ENCODE results near the gene PRXL2C. TPM values are rescaled to one million over a fixed set of nuclear protein-coding genes. Genes with fewer than 3 reads are reported as not detected.

Gene PRXL2C
- total RNA-seq, 2 experiments from 2014 or later: not detected

DNA sequence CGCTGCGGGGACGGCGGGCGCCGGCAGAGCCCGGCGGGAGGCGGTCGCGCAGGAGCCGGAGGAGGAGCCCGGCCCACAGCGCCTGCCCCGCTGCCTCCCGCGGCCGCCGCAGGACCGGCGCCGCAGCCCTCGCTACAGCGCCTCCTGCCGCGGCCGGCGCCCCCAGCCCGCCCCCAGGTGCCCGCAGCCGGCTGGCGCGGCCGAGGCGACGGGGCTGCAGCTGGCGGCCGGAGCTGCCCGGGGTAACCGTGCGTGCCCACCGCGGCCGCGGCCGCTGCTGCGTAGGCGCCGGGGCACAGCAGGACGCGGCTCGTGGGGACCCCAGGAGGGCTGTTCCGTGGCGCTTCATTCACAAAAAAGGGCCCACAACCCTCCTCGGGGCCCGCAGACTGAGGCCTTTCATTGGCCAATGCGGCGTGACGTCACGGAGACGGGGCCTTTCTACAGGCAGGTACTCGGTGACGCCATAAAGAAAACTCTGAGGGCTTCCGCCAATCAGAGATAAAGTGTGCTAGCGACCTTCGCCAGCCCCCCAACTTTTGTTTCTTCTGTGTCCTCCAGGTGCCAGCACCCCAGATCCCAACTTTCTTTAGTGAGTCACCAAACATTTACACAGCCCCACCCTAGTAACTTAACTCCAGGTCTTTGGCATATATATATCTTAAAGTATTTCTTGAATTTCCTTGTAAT is 35.5 kb downstream of the PRXL2C start, which contains the start of gene CDC14B:
Gene CDC14B, minus strand, starts transcription at position 353 of the 690 bp plus-strand sequence. CDS start 465 bp downstream, outside the sequence.
- intact Hi-C loops (cut with micrococcal nuclease; ENCODE audit: unreplicated experiment): no loop called here
- DNase-seq (ENCODE audit: low spot score): no peak
- no TSS peak for BruUV-seq (replicated peaks)
- Histone ChIP-seq H3K4me2 (ENCODE audit: low read length) (peak within 1 kb of the TSS; percentile 31; the same call in 1 of the 2 replicates), H3K27ac (ENCODE audit: low read depth, low read length, poor library complexity, severe bottlenecking) (no peak within 1 kb of the TSS), H3K4me3 (ENCODE audit: low read depth, low read length, poor library complexity, severe bottlenecking) (no peak within 1 kb of the TSS), H3K36me3 (ENCODE audit: insufficient read depth, low read length) (no peaks in the 10 kb centered on the region), H4K20me1 (ENCODE audit: insufficient read depth, low read length) (no peaks in the 10 kb centered on the region), H3K9me3 (ENCODE audit: low read length) (no peaks in the 10 kb centered on the region), H2AFZ (ENCODE audit: low read length) (peak within 1 kb of the TSS; percentile 42; the same call in 1 of the 2 replicates), H3K79me2 (ENCODE audit: insufficient read depth, low read depth, low read length) (no peaks in the 10 kb centered on the region), H3K4me1 (ENCODE audit: insufficient read depth, low read length, poor library complexity, severe bottlenecking) (peaks cover 10% of the 10 kb centered on the region), H3K9me2 (ENCODE audit: insufficient read depth, low read length) (no peaks in the 10 kb centered on the region)
- TF ChIP-seq, protein P1, sequence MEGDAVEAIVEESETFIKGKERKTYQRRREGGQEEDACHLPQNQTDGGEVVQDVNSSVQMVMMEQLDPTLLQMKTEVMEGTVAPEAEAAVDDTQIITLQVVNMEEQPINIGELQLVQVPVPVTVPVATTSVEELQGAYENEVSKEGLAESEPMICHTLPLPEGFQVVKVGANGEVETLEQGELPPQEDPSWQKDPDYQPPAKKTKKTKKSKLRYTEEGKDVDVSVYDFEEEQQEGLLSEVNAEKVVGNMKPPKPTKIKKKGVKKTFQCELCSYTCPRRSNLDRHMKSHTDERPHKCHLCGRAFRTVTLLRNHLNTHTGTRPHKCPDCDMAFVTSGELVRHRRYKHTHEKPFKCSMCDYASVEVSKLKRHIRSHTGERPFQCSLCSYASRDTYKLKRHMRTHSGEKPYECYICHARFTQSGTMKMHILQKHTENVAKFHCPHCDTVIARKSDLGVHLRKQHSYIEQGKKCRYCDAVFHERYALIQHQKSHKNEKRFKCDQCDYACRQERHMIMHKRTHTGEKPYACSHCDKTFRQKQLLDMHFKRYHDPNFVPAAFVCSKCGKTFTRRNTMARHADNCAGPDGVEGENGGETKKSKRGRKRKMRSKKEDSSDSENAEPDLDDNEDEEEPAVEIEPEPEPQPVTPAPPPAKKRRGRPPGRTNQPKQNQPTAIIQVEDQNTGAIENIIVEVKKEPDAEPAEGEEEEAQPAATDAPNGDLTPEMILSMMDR (conservative IDR thresholded peaks at IDR 0.05; ENCODE audit: low read length): no peak
- no peak for TF ChIP-seq EZH2phosphoT487 (IDR thresholded peaks at IDR 0.05; ENCODE audit: borderline replicate concordance, low read depth, low read length)
- CTCF ChIA-PET (ENCODE audit: unreplicated experiment): no interaction called here
- POLR2A ChIA-PET: no interaction called here

DNA sequence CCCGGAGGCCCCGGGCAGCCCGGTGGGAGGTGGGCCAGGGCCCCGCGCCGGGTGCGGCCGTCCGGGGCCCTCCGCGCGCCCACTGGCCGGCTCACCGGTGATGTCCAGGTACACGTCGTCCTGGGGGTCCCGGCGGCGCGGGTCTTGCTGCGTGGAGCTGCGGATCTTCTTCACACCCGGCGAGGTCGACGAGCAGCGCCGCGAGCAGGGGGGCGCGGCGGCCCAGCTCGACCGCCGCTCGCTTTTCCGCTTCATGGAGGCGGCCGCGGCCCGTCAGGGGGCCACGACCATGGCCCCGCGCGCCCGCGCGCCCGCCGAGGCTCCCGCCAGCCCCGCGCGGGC is 36.0 kb downstream of the PRXL2C start:
- Histone ChIP-seq H3K79me2 (ENCODE audit: insufficient read depth, low read depth, low read length) (no peaks in the 10 kb centered on the region), H3K4me1 (ENCODE audit: insufficient read depth, low read length, poor library complexity, severe bottlenecking) (peaks cover 10% of the 10 kb centered on the region), H3K36me3 (ENCODE audit: insufficient read depth, low read length) (no peaks in the 10 kb centered on the region), H3K27ac (ENCODE audit: low read depth, low read length, poor library complexity, severe bottlenecking) (no peak overlapping the region), H3K9me3 (ENCODE audit: low read length) (no peaks in the 10 kb centered on the region), H3K9me2 (ENCODE audit: insufficient read depth, low read length) (no peaks in the 10 kb centered on the region), H3K4me3 (ENCODE audit: low read depth, low read length, poor library complexity, severe bottlenecking) (no peak overlapping the region), H3K4me2 (ENCODE audit: low read length) (no peak overlapping the region), H4K20me1 (ENCODE audit: insufficient read depth, low read length) (no peaks in the 10 kb centered on the region), H2AFZ (ENCODE audit: low read length) (no peak overlapping the region)
- TF ChIP-seq EZH2phosphoT487 (IDR thresholded peaks at IDR 0.05; ENCODE audit: borderline replicate concordance, low read depth, low read length): no peak
- TF ChIP-seq, protein P1 (conservative IDR thresholded peaks at IDR 0.05; ENCODE audit: low read length): no peak
- no peak for DNase-seq (ENCODE audit: low spot score)
- intact Hi-C loops (cut with micrococcal nuclease; ENCODE audit: unreplicated experiment): no loop called here
- no TSS peak for BruUV-seq (replicated peaks)
- POLR2A ChIA-PET: no interaction called here
- CTCF ChIA-PET (ENCODE audit: unreplicated experiment): no interaction called here
